H1 (cell line): ENCODE data around the gene NOP16. TPM values are rescaled to one million over a fixed set of nuclear protein-coding genes. Genes with fewer than 3 reads are reported as not detected.

Source experiments
- CTCF ChIA-PET: fragments of 300-600 bp; sonication (Branson Sonifier 250); formaldehyde crosslinking; loops from one replicate; lab custom pipeline; 2021; ENCODE audit not compliant: partially characterized antibody; lab: Charles Lee
- POLR2A ChIA-PET: fragments of 300-600 bp; sonication (Branson Sonifier 250); formaldehyde crosslinking; loops from one replicate; lab custom pipeline; 2021; ENCODE audit warnings: inconsistent platforms; ENCODE audit not compliant: partially characterized antibody; lab: Charles Lee
- DNase-seq, 2 experiments: peaks; one replicate each; pipeline versions ENCODE4 v3.0.0 to v3.0.0-alpha.2; 2010 to 2022; ENCODE audit warnings: low spot score in 2 of 2, low read depth in 1 of 2, mixed read lengths in 1 of 2
- FAIRE-seq: peaks from 2 replicates; lab custom pipeline; 2011; peaks lifted over from hg19 to GRCh38; lab: Jason Lieb, UNC
- H2AFZ ChIP-seq: 2 replicates; pipeline ENCODE4 v1.8.1; 2012; ENCODE audit warnings: low read length, inconsistent platforms
- H2AK5ac ChIP-seq: 2 replicates; pipeline ENCODE4 v1.6.1; 2013; ENCODE audit warnings: low read depth, low read length
- H2BK120ac ChIP-seq: replicated peaks from 2 replicates; pipeline ENCODE3; 2013; ENCODE audit warnings: low read depth, low read length, inconsistent platforms
- H2BK12ac ChIP-seq: 2 replicates; pipeline ENCODE4 v1.6.1; 2013; ENCODE audit warnings: low read depth, low read length
- H2BK15ac ChIP-seq: 2 replicates; pipeline ENCODE4 v1.6.1; 2013; ENCODE audit warnings: low read length
- H2BK20ac ChIP-seq: 2 replicates; pipeline ENCODE4 v1.6.1; 2013; ENCODE audit warnings: low read length
- H2BK5ac ChIP-seq: 2 replicates; pipeline ENCODE4 v1.6.1; 2013; ENCODE audit warnings: low read depth, low read length
- H3K14ac ChIP-seq: 2 replicates; pipeline ENCODE4 v1.6.1; 2013; ENCODE audit warnings: inconsistent platforms; ENCODE audit not compliant: insufficient read length
- H3K18ac ChIP-seq: 2 replicates; pipeline ENCODE4 v1.6.1; 2013; ENCODE audit warnings: low read length; ENCODE audit errors: extremely low read depth
- H3K23ac ChIP-seq: 2 replicates; pipeline ENCODE4 v1.6.1; 2013; ENCODE audit warnings: inconsistent platforms; ENCODE audit not compliant: insufficient read length
- H3K23me2 ChIP-seq: 2 replicates; pipeline ENCODE4 v1.6.1; 2013; ENCODE audit warnings: low read depth, low read length
- H3K27ac ChIP-seq: 2 replicates; pipeline ENCODE4 v1.6.1; 2011; ENCODE audit warnings: low read depth, low read length, inconsistent platforms
- H3K27me3 ChIP-seq, 4 experiments: replicated peaks in 1 of 4; 1 replicate in 1 of 4; 2 replicates in 3 of 4; pipeline versions ENCODE4 v1.6.1 to v1.8.1; 2011 to 2013; ENCODE audit warnings: low read length in 3 of 4, mild to moderate bottlenecking in 3 of 4, inconsistent platforms in 2 of 4, mixed read lengths in 2 of 4, moderate library complexity in 1 of 4; ENCODE audit not compliant: control insufficient read depth in 3 of 4, insufficient read depth in 3 of 4; ENCODE audit errors: extremely low read depth in 1 of 4
- H3K36me3 ChIP-seq, 4 experiments: 2 replicates each; pipeline versions ENCODE4 v1.6.1 to v1.8.1; 2011 to 2013; ENCODE audit warnings: mild to moderate bottlenecking in 4 of 4, low read length in 3 of 4, moderate library complexity in 2 of 4, control low read depth in 1 of 4, inconsistent platforms in 1 of 4; ENCODE audit not compliant: insufficient read depth in 4 of 4, control insufficient read depth in 2 of 4
- H3K4ac ChIP-seq: replicated peaks from 2 replicates; pipeline ENCODE3; 2013; ENCODE audit warnings: low read length, low read depth, mixed read lengths, inconsistent platforms; ENCODE audit not compliant: insufficient read length
- H3K4me1 ChIP-seq, 4 experiments: replicated peaks in 1 of 4; 1 replicate in 1 of 4; 2 replicates in 3 of 4; pipeline versions ENCODE4 v1.6.1 to v1.8.1; 2011 to 2013; ENCODE audit warnings: low read length in 3 of 4, inconsistent platforms in 2 of 4, mixed read lengths in 1 of 4; ENCODE audit not compliant: insufficient read depth in 4 of 4, control insufficient read depth in 3 of 4
- H3K4me2 ChIP-seq, 2 experiments: 2 replicates each; pipeline versions ENCODE4 v1.6.1 to v1.8.1; 2011 to 2013; ENCODE audit warnings: low read depth in 2 of 2, low read length in 2 of 2, control low read depth in 1 of 2, inconsistent platforms in 1 of 2, mild to moderate bottlenecking in 1 of 2; ENCODE audit not compliant: insufficient read depth in 1 of 2
- H3K4me3 ChIP-seq, 4 experiments: fragments of 200-600, 300-600 bp in 1 of 4; sonication (generic), shearing (Covaris generic), sonication (Bioruptor Twin) in 1 of 4; 2 replicates each; pipeline versions ENCODE4 v1.5.1 to v1.8.1; 2011 to 2016; ENCODE audit warnings: low read length in 4 of 4, low read depth in 3 of 4, control low read depth in 2 of 4, inconsistent platforms in 2 of 4, mild to moderate bottlenecking in 2 of 4, mixed read lengths in 1 of 4, moderate library complexity in 1 of 4; ENCODE audit not compliant: insufficient read depth in 2 of 4; ENCODE audit errors: extremely low read depth in 1 of 4
- H3K56ac ChIP-seq: replicated peaks from 2 replicates; pipeline ENCODE3; 2013; ENCODE audit warnings: low read depth, mild to moderate bottlenecking, mixed read lengths, low read length, inconsistent platforms; ENCODE audit not compliant: insufficient read length
- H3K79me1 ChIP-seq: 2 replicates; pipeline ENCODE4 v1.6.1; 2013; ENCODE audit warnings: low read depth, low read length, control low read depth
- H3K79me2 ChIP-seq, 2 experiments: 2 replicates each; pipeline versions ENCODE4 v1.6.1 to v1.8.1; 2012 to 2013; ENCODE audit warnings: low read length in 2 of 2, mild to moderate bottlenecking in 2 of 2, inconsistent platforms in 1 of 2; ENCODE audit not compliant: insufficient read depth in 2 of 2, control insufficient read depth in 1 of 2
- H3K9ac ChIP-seq, 4 experiments: replicated peaks in 1 of 4; 1 replicate in 1 of 4; 2 replicates in 3 of 4; pipeline versions ENCODE4 v1.6.1 to v1.8.1; 2011 to 2013; ENCODE audit warnings: low read depth in 3 of 4, low read length in 3 of 4, control low read depth in 2 of 4, mild to moderate bottlenecking in 2 of 4, moderate library complexity in 2 of 4, inconsistent platforms in 1 of 4; ENCODE audit errors: extremely low read depth in 1 of 4
- H3K9me3 ChIP-seq, 2 experiments: 2 replicates each; pipeline versions ENCODE4 v1.6.1 to v1.8.1; 2012 to 2013; ENCODE audit warnings: mild to moderate bottlenecking in 2 of 2, moderate library complexity in 2 of 2, control low read depth in 1 of 2, inconsistent platforms in 1 of 2, low read depth in 1 of 2, low read length in 1 of 2, mixed read lengths in 1 of 2; ENCODE audit not compliant: insufficient read depth in 2 of 2
- H4K20me1 ChIP-seq, 2 experiments: replicated peaks in 1 of 2; 2 replicates each; pipeline versions ENCODE3 to v1.8.1; 2011 to 2013; ENCODE audit warnings: inconsistent platforms in 2 of 2, low read length in 2 of 2, mild to moderate bottlenecking in 1 of 2; ENCODE audit not compliant: insufficient read depth in 2 of 2, control insufficient read depth in 1 of 2
- H4K5ac ChIP-seq: 2 replicates; pipeline ENCODE4 v1.6.1; 2013; ENCODE audit warnings: low read length, low read depth, mixed read lengths, inconsistent platforms; ENCODE audit not compliant: insufficient read length
- H4K8ac ChIP-seq: 2 replicates; pipeline ENCODE4 v1.8.0; 2013; ENCODE audit warnings: mild to moderate bottlenecking, moderate library complexity, low read length, inconsistent platforms; ENCODE audit not compliant: insufficient read depth; ENCODE audit errors: extremely low read depth
- H4K91ac ChIP-seq: replicated peaks from 2 replicates; pipeline ENCODE3; 2013; ENCODE audit warnings: low read length, mixed read lengths, inconsistent platforms; ENCODE audit not compliant: insufficient read length
- TEAD4 ChIP-seq: IDR thresholded peaks from 2 replicates; pipeline ENCODE4 v1.6.1; 2012; ENCODE audit warnings: low read depth, low read length, inconsistent platforms, mixed read lengths
- WGBS, 2 experiments: shearing (Covaris generic) in 1 of 2; methylation state at CpG; one replicate each; pipeline versions ENCODE4 v1.1.6 to v1.1.7; 2013 to 2015; ENCODE audit warnings: low lambda C conversion rate in 2 of 2, mixed read lengths in 2 of 2, inconsistent platforms in 1 of 2, low coverage in 1 of 2, missing lambda C conversion rate in 1 of 2; ENCODE audit not compliant: insufficient replicate concordance in 2 of 2, insufficient coverage in 1 of 2, insufficient read length in 1 of 2; ENCODE audit errors: extremely low coverage in 1 of 2, missing lambda C conversion rate in 1 of 2; 5-methylcytosine and 5-hydroxymethylcytosine counted together
- polyA plus RNA-seq, 7 experiments: library from polyadenylated mRNA; depleted of rRNA in 3 of 7; stranded (reverse) in 5 of 7; unstranded in 2 of 7; fragments of >200 nt in 5 of 7; fragments of 200-250 nt in 2 of 7; gene quantifications; 1 replicate in 5 of 7; 2 replicates in 1 of 7; 4 replicates in 1 of 7; pipeline versions ENCODE4 v1.2.1 to v1.2.3, GENCODE V29; 2011 to 2013; ENCODE audit warnings: missing spikeins in 2 of 7, mixed read lengths in 2 of 7
- total RNA-seq: library from RNA; stranded (reverse); fragmentation: NEBNext Ultra II Directional; extraction: Animal tissue kit (Norgen Biotek cat#: 25700); gene quantifications from 2 replicates; pipeline ENCODE4 v1.2.1, GENCODE V29; 2021

NOP16 gene
- total and polyA plus RNA-seq, 2 of the 8 experiments (the other 6 are each of a cell fraction or from before 2014, with no cell fraction given) = 46.9 to 65.2 TPM

DNA sequence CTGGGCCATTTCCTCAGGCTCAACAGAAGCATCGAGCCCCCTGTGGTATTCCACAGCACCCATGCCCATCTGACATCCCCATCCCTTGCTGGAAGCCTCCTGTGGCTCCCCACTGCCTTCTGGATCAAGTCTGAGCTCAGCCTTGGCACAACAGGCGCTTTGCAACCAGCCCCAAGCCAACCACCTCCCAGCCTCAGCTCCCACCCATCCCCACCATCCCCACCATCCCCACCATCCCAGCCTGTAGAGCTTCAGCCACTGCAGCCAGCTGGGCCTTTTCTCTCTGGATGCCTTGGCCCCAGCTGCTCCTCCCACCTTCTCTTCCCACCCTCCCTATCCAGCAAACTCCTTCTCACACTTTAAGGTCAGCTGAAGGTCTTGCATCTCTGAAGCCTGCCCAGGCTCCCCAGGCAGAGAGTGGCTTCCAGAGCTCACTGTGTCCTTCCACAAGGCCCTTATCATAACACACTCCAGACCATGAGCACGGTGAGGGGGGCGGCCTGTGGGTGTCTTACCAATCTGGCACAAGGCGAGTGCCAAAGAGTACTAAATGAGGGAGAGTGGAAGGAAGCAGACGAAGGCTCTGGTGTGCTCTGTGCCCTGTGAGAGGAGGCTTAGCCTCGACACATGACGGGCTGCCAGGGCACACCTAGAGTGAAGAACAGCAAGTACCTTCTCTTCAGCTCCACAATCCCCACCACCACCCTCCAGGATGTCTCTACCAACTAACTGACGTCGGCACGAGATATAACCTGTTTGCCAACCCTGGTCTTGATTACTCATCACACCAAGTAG lies 6.7 kb upstream of the NOP16 start:
- H4K8ac ChIP-seq = no peak overlapping the region
- no peak for TF ChIP-seq TEAD4
- TF ChIP-seq, all 59 proteins: peak for 0
- Histone ChIP-seq H2AFZ (no peak overlapping the region), H3K4me1 (no peaks in the 10 kb centered on the region), H3K9ac (no peak overlapping the region), H4K20me1 (peaks cover 0 to 1% of the 10 kb centered on the region in 2 experiments), H4K91ac (no peak overlapping the region), H2BK12ac (no peak overlapping the region), H3K27ac (no peak overlapping the region), H2AK5ac (no peak overlapping the region), H2BK20ac (no peak overlapping the region), H3K36me3 (no peaks in the 10 kb centered on the region; a peak in 1 of 8 replicates), H3K4ac (no peak overlapping the region), H3K14ac (no peak overlapping the region), H4K5ac (no peak overlapping the region), H3K23ac (no peak overlapping the region), H2BK120ac (no peak overlapping the region), H2BK5ac (no peak overlapping the region; the same call in 1 of the 2 replicates), H3K4me3 (no peak overlapping the region), H3K79me2 (no peaks in the 10 kb centered on the region), H3K18ac (no peak overlapping the region), H3K79me1 (no peaks in the 10 kb centered on the region; the same call in 1 of the 2 replicates), H3K9me3 (no peaks in the 10 kb centered on the region), H2BK15ac (no peak overlapping the region), H3K27me3 (no peaks in the 10 kb centered on the region), H3K23me2 (no peaks in the 10 kb centered on the region), H3K56ac (no peak overlapping the region), H3K4me2 (no peak overlapping the region)
- DNase-seq (no peak), FAIRE-seq (no peak)
- CTCF ChIA-PET = interaction anchor here (0.6 to 7.9 kb wide), 4 partner anchors 11 to 666 kb away, joined by 3 to 83 read pairs (median 4); partner anchors contain the start of gene FAF2
- POLR2A ChIA-PET = interaction anchor here (1.1 to 10.2 kb wide), 2 partner anchors 11 to 33 kb away, joined by 3 to 57 read pairs; no protein-coding TSS in a partner anchor
- WGBS, 2 experiments = 85% methylated on average over 11 of the region's 11 CpGs; no CpG with 5 or more reads in 1 of the 2 experiments
